Mucosa of descending colon (tissue), 3 donors: ENCODE results near the gene PRM1. TPM values are rescaled to one million over a fixed set of nuclear protein-coding genes. Genes with fewer than 3 reads are reported as not detected.
A peak's percentile ranks its signal among the peaks of the same experiment; 100 is the strongest.

Experiments
- ATAC-seq: fragments of 200-7000 bp; cut with Tn5 transposase; one replicate; pipeline ENCODE4 v1.9.1; 2020; ENCODE audit warnings: mild to moderate bottlenecking, moderate library complexity
- DNase-seq, 3 donors: peaks; one replicate each; pipeline ENCODE4 v3.0.0-alpha.2; 2020
- H3K36me3 ChIP-seq: fragments of 200-600 bp; one replicate; pipeline ENCODE4 v1.8.0; 2021; ENCODE audit warnings: low read depth, mild to moderate bottlenecking
- H3K4me1 ChIP-seq: fragments of 200-600 bp; one replicate; pipeline ENCODE4 v1.8.0; 2021; ENCODE audit warnings: low read depth, mild to moderate bottlenecking
- H3K4me3 ChIP-seq: fragments of 200-600 bp; one replicate; pipeline ENCODE4 v1.8.0; 2021; ENCODE audit warnings: mild to moderate bottlenecking
- H3K9me3 ChIP-seq: fragments of 200-600 bp; one replicate; pipeline ENCODE4 v1.8.0; 2021; ENCODE audit warnings: mild to moderate bottlenecking
- CTCF ChIP-seq: fragments of 200-600 bp; IDR thresholded peaks from one replicate; pipeline ENCODE4 v1.8.0; 2022; ENCODE audit warnings: antibody characterized with exemption, mild to moderate bottlenecking
- intact Hi-C, 2 donors: fragments of 100-400 bp; cut with DNase I in 1 of 2; cut with micrococcal nuclease in 1 of 2; formaldehyde crosslinking; loops; one replicate each; pipeline versions ENCODE4 v1.11.0 to v1.11.1; 2022; cut with DNase I, micrococcal nuclease
- total RNA-seq, 3 donors: library from RNA; stranded (reverse); fragmentation: NEBNext Ultra II Directional in 2 of 3; extraction: Animal tissue kit (Norgen Biotek cat#: 25700) in 2 of 3; gene quantifications; one replicate each; pipeline versions ENCODE4 v1.2.1 to v1.2.4, GENCODE V29; 2021 to 2023
- donor health status: DM: no; HTN: no; CAD: no; lungs with moderate emphysema.
- donor health status: DM: no; HTN: no; CAD: no.
- donor health status: DM: no; HTN: yes; CAD: no.

Gene PRM1
- total RNA-seq, 3 donors from 2014 or later = not detected

DNA sequence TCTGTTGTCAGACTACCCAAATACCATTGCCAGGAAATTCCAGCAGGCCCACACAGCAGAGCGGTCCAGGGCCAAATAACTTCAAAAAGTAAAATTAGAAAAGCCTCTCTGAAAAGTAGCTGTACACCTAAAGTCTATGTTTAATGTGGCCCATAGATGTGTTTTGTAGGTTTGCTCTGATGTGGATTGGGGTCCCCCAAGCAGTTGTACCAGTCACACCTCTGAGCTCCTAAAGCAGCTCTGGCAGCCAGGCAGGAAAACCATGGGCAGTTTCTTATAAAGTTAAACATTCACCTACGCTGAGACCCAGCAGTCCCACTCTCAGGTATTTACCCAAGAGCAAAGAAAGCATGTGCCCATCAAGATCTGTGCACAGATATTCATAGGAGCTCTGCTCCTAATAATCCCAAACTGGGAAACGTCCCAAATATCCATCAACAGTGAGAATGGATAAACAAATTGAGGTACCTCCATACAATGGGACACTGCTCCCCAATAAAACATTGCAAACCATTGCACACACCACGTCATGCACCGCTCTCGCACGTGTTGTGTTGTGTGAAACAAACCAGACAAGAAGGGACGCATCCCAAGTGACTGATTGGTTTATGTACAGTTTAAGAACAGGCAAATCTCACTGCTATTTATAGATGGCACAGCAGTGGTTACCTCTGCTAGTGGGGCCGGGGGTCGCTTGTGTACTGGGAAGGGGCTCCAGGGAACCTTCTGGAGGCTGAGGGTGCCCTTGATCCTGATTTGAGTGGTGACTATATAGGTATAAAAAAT is 15.8 kb upstream of the PRM1 start:
- no peak for TF ChIP-seq CTCF
- intact Hi-C loops = no loop called here
- no peaks in the 10 kb centered on the region for H3K36me3 ChIP-seq
- no peak overlapping the region for H3K4me3 ChIP-seq
- DNase-seq (no peak), ATAC-seq (peak; percentile 31)
- H3K9me3 ChIP-seq = no peaks in the 10 kb centered on the region
- H3K4me1 ChIP-seq = peaks cover 12% of the 10 kb centered on the region

GRCh38 chr16:11296351-11296705 is 15.2 kb upstream of the PRM1 start:
- Histone ChIP-seq H3K9me3 (no peaks in the 10 kb centered on the region), H3K36me3 (no peaks in the 10 kb centered on the region), H3K4me1 (peaks cover 12% of the 10 kb centered on the region), H3K4me3 (no peak overlapping the region)
- ATAC-seq = no peak
- intact Hi-C loops = no loop called here
- no peak for TF ChIP-seq CTCF
- no peak for DNase-seq

GRCh38 chr16:11295672-11296071 is 14.5 kb upstream of the PRM1 start:
- TF ChIP-seq CTCF = no peak
- peaks cover 12% of the 10 kb centered on the region for H3K4me1 ChIP-seq
- H3K9me3 ChIP-seq = no peaks in the 10 kb centered on the region
- no peaks in the 10 kb centered on the region for H3K36me3 ChIP-seq
- DNase-seq (no peak), ATAC-seq (no peak)
- no peak overlapping the region for H3K4me3 ChIP-seq
- intact Hi-C loops = no loop called here

GRCh38 chr16:11292076-11292748 is 11.1 kb upstream of the PRM1 start:
- ATAC-seq (no peak), DNase-seq (no peak)
- intact Hi-C loops = no loop called here
- peaks cover 6% of the 10 kb centered on the region for H3K4me1 ChIP-seq
- TF ChIP-seq CTCF = no peak
- H3K4me3 ChIP-seq = no peak overlapping the region
- H3K36me3 ChIP-seq = no peaks in the 10 kb centered on the region
- no peaks in the 10 kb centered on the region for H3K9me3 ChIP-seq

DNA sequence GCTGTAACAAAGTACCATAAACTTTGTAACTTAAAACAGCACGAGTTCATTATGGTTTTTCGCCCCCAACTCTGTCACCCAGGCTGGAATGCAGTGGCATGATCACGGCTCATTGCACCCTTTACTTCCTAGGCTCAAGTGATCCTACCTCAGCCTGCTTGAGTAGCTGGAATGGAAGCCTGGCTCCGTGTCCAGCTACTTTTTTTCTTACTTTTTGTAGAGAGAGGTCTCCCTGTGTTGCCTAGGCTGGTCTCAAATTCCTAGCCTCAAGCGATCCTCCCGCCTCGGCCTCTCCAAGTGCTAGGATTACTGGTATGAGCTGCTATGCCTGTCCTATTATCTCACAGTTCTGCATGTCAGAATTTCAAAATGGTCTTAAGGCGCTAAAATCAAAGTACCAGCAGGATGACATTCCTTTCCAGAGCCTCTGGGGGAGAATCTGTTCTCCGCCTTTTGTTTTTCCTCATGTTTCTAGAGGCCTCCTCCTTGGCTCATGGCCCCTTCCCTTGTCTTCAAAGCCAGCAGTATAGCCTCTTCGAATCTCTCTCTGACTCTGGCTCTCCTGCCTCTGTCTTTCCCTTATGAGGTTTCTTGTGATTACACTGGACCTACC is 10.1 kb upstream of the PRM1 start:
- no peak for TF ChIP-seq CTCF
- no peaks in the 10 kb centered on the region for H3K4me1 ChIP-seq
- intact Hi-C loops = no loop called here
- no peak for DNase-seq
- H3K4me3 ChIP-seq = no peak overlapping the region
- no peak for ATAC-seq
- H3K36me3 ChIP-seq = no peaks in the 10 kb centered on the region
- no peaks in the 10 kb centered on the region for H3K9me3 ChIP-seq
